Right kidney (tissue), 1 donor: Measurements from ENCODE around the gene DPF3.

Experiments used
- DNase-seq: peaks from one replicate; pipeline ENCODE4 v3.0.0-alpha.2; 2016

The DPF3 gene

DNA sequence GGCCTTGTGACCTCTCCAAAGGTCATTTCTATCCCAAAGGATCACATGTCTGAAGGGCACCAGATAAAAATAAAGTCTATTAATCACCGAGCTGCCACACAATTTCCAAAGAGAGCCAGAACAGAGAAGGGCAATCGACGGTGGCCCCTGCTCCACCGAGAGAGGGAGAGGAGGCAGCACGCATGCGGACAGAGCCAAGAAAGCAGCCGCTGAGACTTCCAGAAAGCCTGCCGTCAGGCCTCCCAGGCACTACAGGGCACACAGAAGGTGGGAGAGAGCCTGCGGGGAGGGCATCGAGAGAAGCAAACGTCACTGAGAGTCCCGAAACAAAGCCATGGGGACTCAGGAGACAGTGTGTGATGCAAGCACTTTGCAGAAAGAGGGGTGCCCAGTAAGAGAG is 182.0 kb downstream of the DPF3 start:
- no peak for DNase-seq

DNA sequence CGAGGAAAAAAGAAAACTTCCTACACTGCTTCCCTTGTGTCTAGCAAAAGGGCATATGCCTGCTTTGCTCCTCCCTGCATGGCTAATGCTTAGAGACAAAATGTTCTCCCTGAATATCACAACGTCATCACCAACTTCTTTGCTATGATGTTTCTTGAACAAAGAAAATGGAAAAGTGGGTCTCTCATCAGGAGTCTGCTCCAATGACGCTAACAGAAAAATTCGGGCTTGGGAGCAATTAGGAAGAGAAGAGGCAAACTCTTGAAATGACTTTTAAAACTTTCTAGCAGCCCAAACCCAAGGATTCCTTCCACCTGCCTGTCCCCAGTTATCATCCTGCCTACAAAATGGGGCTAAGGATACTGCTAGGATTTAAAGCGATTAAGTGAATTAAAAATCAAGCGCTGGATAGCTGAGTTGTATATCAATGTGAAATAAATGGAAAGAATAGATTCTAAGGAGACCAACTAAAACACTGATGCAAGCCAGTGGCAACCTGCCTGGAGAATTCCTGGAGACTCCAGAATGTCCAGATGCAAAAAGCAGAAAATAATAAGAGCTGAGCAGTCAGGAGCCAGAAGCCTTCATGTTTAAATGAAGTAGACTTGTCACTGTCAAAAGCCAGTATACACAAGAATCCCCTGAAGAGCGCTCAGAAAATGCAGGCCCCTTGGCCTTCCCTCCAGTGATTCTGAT is 183.8 kb downstream of the DPF3 start:
- no peak for DNase-seq

- no peak for DNase-seq
Measured at GRCh38 chr14:72708708-72709475, 185.0 kb downstream of the DPF3 start.

- DNase-seq = no peak
Measured at GRCh38 chr14:72708222-72708621, 185.7 kb downstream of the DPF3 start.

DNA sequence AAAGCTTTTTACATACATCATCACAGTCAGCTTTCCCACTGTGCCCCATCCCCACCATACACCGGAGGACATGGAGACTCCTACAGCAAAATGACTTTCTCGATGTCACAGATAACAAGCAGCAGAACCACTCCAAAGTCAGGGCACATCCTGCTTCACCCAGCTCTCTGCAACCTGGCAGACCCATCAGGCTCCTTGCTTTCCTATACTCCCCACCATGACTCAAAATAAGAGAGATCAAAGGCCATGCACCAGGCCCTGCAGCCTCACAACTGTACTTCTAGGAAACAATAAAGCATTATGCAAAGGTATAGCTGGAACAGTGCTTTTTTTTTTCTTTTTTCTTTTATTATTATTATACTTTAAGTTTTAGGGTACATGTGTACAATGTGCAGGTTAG is 187.4 kb downstream of the DPF3 start:
- DNase-seq = no peak

DNA sequence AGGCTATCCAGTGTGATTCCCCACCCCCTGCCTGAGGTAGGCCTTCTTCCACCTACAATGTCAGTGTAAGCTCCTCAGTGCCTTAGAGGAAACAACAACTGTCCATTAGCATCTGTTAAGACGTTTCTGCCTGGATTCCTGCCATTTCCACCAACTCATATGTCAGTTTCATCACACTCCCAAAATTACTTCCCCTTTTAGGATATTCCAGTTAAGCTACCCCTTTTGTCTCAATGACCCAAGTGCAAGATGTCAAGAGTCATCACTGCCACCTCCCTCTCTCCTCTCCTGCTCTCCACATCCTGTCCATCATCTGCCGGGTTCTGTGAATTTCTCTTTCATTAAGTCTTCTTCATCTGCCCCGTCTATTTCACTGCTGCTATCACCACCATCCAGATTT is 189.4 kb downstream of the DPF3 start:
- DNase-seq = no peak

DNA sequence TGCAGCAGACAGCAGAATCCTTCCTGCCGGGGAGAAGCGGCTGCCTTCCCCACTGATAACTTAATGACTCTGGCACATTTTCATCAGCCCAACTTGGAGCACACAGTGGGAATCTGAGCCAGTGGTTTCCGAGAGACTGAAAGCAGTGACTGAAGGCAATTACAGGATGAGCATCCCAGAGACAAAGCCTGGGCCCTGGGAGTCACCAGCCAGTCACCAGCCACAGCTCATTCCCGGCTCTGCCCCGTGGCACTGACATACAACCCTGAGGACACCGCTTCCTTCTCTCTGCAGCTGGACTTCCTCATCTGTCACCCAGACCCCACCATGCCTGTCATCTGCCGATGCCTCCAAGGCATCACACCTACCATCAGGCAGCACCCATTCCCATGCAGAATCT is 192.3 kb downstream of the DPF3 start:
- DNase-seq = no peak

GRCh38 chr14:72701237-72701565 is 192.7 kb downstream of the DPF3 start:
- no peak for DNase-seq

- DNase-seq = no peak
Measured at GRCh38 chr14:72700338-72701236, 193.3 kb downstream of the DPF3 start.

- no peak for DNase-seq
Measured at GRCh38 chr14:72699852-72700257, 194.0 kb downstream of the DPF3 start.

- DNase-seq = no peak
Measured at GRCh38 chr14:72699443-72699842, 194.5 kb downstream of the DPF3 start.

DNA sequence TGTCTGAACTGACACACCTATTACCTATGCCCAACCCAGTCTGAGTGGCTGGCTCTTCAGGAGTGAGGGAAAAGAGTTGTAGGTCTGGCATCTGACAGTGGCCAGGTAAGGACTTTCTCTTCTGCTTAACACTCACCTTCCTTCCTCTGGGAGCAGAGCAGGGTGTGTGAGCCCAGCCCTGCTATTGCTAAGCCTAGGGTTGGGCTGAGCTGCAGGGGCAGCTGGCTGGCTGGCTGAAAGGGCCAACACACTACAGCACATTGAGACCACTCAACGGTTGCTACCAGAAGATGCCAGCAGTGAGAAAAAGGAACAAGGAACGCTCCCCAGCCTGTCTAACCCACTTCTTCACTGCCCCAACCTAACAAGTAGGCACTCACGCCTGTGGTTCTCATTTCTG is 201.2 kb downstream of the DPF3 start:
- no peak for DNase-seq

GRCh38 chr14:72690324-72690723 is 203.6 kb downstream of the DPF3 start:
- DNase-seq = no peak

GRCh38 chr14:72688990-72689671 is 204.8 kb downstream of the DPF3 start:
- no peak for DNase-seq

DNA sequence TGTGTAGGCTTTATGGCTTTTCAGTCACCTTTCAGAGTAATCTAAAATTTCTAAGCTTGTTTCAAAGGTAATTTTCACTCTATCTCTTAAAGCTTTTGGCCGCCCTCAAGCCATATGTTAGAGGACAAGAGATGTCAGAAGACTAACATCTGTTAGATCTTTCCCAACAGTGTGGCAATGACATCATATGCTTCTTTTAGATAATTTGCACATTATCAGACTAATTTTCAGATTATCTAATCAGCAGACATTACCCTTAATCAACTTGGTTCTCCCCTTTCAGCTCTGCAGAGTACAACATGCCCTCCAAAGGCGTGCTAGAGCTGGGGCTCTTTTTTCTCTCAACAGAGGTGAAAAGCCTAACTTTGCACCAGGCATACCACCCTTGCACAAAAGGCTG is 207.1 kb downstream of the DPF3 start:
- no peak for DNase-seq

DNA sequence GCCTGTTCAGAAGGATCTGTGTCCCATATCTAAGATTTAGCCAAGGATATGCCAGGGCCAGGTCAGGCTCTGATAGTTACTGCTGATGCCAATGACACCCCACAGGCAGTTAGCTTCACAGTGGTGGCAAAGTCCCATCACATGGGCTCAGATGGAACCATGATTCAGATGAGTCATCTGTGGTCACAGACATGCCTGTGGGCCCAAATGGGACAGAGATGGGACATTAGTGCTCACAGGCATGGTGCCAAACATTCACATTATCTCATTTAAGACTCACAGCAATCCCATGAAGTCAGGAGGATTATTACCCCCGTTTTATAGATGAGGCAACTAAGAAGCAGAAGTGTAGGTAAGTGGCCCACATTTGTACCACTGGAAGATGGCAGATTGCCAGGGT is 207.8 kb downstream of the DPF3 start:
- DNase-seq = no peak

DNA sequence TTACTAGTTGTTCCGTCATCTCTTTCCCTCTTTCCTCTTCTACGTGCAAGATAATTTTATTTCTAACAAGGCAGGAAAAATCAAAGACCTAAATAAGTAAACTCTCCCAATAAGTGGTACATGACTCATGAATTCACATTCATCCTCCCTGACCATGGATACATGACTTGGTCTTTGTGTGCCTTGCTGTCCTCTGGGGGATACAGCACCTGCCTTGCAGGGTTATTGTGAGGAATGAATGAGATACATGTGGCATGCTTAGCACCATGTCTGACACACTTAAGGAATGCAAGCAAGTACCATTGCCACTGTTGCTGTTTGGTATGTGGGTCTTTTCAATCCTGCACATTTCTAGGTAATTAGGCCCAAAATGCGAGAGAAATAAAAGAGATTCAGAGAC is 208.4 kb downstream of the DPF3 start:
- no peak for DNase-seq

DNA sequence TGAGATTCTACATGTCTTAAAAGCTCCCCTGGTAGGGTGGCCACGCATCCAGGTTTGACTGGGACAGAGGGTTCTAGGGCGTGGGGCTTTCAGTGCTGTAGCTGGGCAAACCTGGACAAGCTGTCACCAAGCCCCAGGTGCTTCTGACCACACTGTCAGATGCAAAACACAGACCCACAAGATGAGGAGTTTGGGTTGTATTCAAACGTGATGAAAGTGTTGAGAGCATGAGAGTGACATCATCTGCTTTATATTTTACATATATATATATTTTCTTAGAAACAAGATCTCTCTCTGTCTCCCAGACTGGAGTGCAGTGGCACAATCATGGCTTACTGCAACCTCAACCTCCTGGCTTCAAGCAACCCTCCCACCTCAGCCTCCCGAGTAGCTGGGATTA is 210.1 kb downstream of the DPF3 start:
- DNase-seq = no peak

DNA sequence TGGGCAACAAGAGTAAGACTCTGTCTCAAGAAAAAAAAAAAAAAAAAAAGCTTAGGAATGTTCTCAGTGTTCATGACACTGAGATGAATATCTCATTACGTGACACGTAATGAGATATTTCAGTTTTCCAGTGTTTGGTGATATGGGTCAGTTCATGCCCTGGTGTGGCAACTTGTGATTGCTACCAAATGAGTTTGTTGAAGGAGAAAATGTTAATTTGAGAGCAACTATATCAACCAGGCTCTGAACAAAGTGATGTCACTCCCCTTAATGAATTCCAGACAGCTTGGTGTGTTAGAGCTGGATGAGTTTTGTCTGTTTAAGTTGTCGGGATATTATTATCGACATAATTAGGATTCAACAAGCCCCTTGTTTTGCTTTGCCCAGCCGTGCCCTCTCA is 211.7 kb downstream of the DPF3 start:
- no peak for DNase-seq

DNA sequence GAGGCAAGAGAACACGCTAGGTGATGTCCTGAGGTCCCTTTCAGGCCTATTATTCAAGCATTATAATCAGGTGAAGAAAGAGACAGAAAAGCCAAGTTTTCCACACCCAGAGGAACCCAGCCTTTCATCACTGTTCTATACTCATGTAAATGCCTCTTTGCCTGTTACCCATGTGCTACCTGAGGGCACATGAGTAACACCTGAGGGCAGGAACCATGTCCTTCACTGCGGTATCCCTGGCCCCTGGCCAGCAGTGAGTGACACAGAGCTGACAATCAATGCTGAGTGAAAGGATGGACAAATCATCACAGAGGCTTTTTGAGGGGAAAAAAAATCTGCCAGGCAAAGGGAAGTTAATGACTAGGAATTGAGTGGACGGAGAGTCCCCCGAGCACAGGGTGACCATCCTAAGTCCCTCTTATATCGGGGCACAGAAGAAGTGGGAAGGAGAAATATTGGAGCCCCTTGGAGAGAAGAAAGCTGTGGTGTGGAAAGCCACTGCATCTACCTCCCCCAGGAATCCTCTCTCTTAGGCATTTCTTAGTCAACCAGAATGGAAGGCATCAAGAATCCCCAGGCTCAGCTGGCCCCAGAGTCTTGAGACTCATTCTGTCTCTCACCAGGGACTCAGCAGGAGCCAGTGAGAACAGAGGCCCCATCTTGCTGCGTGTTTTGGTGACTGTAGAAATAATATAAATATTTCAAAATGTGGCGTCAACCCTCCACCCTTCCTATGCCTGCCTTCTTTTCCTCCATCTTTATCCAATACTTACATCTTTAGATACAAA is 212.9 kb downstream of the DPF3 start:
- no peak for DNase-seq

GRCh38 chr14:72679536-72680151 is 214.3 kb downstream of the DPF3 start:
- peak; percentile 67 for DNase-seq
